GM19467 (cell line): ENCODE data around the gene RACK1.

Experiments used
- ATAC-seq: cut with Tn5 transposase; IDR thresholded peaks from one replicate; pipeline ENCODE4 v1.9.1; 2021; ENCODE audit warnings: mild to moderate bottlenecking, moderate library complexity; ENCODE audit not compliant: unreplicated experiment

RACK1 gene

DNA sequence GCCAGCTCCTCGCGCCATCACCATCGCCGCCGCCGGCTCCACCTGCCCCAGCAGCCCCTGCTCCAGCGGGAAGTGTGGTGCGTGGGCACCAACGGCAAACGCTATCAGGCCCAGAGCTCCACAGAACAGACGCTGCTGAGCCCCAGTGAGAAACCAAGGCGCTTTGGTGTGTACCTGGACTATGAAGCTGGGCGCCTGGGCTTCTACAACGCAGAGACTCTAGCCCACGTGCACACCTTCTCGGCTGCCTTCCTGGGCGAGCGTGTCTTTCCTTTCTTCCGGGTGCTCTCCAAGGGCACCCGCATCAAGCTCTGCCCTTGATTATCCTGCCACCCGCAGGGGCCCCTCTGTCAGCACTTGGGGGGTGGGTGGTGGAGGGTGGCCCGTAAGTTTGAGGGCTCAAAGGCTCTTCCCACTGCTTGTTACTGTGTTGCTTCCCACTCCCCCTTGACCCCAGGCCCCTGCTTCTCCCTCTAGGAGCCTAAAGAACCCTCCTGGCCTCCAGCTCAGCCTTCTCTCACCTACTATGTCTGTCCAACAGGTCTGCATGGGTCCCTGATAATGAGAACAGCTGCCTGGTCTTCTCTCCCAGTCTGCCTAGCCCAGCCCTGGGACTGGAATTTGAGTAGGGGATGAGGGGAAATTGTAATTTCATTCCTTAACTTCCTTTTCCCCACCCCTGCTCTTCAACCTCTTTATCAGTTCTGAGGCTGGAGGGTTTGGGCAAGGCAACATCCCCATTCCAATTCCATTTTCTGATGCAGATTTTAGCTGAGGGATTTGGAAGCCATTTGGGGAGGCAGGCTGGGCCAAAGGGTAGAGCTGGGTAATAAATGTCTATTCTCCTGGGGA, 9.0 kb downstream of the RACK1 start:
- ATAC-seq: no peak

DNA sequence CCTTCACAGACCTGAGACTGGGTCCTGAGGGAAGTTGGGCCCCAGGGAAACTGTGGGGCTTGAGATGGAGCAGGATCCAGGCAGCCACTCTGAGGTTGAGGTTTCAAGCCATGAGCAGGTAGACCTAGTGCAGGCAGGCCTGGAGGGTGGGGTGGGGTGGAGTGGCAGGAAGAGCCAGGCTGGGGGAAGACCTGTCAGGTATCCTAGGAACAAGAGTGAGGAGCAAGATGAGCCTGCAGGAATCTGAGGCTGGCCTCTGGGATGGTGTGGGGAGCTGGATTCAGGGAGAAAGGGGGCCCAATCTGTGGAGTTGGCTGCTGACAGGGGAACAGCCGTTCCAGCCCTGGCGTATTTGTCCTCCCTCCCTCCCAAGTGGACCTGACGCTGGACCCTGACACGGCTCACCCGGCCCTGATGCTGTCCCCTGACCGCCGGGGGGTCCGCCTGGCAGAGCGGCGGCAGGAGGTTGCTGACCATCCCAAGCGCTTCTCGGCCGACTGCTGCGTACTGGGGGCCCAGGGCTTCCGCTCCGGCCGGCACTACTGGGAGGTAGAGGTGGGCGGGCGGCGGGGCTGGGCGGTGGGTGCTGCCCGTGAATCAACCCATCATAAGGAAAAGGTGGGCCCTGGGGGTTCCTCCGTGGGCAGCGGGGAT, 9.8 kb downstream of the RACK1 start:
- no peak for ATAC-seq

DNA sequence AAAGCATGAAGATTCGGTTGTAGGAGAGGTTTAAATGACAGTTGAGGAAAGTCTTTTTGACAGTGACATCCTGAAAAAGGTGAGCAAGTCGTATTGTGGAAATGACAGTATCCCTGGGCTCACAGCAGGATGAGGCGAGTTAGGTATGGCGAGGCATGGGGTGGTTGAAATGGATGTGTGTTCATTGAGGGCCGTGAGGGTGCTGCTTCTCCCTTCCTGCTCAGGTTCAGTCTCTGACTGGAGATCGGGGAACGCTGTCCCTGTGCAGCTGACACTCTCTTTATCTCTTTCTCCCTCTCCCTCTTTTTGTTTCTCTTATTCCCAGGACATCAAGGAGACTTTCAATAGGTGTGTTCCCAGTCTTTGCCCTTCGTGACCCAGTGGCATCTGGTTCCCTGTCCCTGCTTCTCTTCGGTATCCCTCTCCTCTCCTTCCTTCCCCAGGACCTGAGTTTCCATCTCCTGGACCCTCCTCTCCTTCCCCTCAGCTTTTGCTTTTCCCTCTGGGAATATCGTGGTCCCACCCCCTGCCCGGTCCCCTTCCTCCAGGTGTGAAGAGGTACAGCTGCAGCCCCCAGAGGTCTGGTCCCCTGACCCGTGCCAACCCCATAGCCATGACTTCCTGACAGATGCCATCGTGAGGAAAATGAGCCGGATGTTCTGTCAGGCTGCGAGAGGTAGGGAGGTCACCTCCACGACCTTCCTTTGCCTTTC, 10.5 kb downstream of the RACK1 start:
- ATAC-seq: no peak

DNA sequence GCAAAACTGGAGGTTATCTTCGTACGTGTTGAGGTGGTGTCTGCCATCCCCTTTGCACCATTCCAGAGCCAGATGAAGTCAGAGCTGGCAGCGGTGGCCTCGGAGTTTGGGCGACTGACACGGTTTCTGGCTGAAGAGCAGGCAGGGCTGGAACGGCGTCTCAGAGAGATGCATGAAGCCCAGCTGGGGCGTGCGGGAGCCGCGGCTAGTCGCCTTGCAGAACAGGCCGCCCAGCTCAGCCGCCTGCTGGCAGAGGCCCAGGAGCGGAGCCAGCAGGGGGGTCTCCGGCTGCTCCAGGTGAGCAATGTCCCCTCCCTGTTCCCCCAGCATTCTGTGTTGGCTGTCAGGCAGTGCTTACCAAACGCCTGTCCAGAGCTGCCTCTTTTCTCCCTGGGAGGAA, 11.1 kb downstream of the RACK1 start:
- ATAC-seq: no peak

DNA sequence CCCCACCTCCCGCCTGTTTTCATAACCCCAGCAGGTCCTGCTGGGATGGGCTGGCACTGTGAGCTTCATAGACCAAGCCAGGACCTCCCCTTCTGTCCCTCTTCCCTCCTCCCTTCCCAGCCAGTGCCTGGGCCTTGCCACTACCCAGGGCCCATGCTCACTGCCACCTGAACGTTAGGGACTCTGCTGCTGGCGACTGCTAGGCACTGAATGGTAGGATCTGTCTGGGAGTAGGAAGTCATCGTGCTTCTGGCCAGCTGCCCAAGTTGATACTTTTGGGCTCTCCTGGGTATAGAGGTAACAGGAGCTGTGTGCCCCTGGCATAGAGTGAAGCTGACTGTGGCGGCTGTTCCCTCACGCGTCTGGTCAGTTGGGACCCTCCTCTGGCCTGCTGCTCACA, 12.3 kb downstream of the RACK1 start:
- ATAC-seq: no peak

DNA sequence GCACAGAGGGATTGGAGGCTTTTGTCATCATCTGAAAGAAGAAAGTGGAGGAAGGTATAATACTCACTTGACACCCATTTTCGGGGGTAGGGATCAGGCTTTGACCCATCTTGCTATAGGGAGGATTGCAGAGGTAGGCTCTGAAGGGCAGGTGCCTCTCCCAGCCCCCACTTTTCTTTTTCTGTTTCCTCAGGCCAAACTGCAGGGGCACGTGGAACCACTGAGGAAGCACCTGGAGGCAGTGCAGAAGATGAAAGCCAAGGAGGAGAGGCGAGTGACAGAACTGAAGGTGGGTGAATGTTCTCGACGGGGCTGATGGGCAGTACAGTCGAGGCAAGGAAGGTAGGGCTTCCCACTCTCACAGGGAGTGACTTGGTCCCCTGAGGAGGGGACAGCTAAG, 13.2 kb downstream of the RACK1 start:
- ATAC-seq: no peak

DNA sequence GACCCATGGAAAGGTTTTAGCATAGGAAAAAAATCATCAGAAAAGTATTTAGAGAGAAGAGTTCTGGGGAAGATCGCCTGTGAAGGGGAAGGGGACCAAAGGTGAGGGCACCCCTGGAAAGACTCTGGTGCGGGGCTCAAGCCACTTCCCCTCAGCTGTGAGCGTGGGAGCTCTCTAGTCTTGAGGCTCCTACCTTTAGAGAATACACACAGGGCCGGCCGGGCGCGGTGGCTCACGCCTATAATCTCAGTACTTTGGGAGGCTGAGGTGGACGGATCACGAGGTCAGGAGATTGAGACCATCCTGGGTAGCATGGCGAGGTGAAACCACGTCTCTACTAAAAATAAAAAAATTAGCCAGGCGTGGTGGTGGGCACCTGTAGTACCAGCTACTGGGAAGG, 13.7 kb downstream of the RACK1 start:
- no peak for ATAC-seq

DNA sequence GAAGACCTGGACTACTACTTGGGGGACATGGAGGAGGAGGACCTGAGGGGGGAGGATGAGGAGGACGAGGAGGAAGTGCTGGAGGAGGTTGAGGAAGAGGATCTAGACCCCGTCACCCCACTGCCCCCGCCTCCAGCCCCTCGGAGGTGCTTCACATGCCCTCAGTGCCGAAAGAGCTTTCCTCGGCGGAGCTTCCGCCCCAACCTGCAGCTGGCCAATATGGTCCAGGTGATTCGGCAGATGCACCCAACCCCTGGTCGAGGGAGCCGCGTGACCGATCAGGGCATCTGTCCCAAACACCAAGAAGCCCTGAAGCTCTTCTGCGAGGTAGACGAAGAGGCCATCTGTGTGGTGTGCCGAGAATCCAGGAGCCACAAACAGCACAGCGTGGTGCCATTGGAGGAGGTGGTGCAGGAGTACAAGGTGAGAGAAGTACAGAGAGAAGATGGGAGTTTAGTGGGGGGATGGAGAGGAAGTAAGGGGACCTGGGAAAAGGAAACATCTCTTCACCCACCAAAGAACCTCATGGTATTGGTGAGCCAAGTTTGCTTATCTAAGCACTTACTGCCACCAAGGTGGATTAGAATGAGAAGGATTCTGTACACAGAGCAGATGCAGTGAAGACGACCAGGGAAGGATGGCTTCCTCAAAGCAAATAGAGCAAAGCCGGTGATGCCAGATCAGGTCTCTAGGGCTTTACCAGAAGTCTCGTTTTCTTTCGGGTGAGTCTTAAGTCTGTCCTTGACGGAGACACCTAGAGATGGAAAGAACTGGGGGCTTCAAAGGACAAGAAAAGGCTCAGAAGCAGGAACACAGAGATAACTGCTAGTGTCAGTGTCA, 19.1 kb downstream of the RACK1 start:
- no peak for ATAC-seq

DNA sequence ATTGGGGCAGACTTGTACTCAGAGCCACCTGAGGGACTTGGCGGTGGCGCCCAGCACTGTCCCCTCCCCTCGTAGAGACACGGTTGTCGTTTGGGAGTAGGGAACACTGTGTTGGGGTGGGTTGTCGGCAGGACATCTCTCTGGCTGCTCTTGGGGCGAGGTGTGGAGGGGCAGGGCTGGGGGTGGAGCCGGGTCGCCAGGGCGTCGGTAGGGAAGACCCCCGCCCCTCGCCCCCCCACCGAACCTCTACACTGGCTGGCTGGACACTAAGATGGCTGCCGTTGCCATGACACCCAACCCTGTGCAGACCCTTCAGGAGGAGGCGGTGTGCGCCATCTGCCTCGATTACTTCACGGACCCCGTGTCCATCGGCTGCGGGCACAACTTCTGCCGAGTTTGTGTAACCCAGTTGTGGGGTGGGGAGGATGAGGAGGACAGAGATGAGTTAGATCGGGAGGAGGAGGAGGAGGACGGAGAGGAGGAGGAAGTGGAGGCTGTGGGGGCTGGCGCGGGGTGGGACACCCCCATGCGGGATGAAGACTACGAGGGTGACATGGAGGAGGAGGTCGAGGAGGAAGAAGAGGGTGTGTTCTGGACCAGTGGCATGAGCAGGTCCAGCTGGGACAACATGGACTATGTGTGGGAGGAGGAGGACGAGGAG, 19.8 kb downstream of the RACK1 start:
- ATAC-seq: peak; percentile 0

DNA sequence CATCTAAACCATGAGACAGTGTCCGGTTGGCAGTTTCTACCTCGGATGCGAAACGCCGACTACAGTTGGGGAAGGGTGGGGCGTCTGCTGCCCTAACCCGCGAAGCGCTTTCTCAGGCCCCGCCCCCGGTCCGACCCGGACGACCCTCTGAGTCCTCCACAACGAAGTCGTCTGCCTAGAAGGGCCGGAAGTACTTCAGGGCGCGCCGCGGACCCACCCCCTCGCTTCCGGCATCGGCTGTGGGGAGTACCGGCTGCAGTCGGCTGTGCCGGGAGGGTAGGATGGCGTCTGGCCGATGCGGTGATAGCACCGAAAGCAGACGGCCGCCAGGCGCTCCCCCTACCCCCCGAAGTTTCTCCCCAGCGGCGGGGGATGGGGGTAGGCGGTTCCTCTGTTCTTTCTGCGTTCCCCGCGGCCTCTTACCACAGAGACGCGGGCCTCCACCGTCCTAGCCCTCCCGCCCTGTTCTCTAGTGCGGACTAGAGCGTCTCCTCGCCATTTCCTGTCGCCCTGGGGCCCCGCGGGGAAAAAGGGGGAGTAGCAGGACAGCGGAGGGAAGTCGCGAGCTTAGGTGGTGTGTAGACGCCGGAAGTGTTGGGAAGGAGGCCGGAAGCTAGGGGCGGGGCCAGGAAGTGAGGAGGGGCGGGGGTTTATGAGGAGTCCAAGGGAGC, 20.5 kb downstream of the RACK1 start, which contains the start of gene TRIM41:
Gene TRIM41 (plus strand): TSS at position 224 of the 671 bp plus-strand sequence. CDS start 719 bp downstream, outside the sequence.
- ATAC-seq: peak; percentile 62

DNA sequence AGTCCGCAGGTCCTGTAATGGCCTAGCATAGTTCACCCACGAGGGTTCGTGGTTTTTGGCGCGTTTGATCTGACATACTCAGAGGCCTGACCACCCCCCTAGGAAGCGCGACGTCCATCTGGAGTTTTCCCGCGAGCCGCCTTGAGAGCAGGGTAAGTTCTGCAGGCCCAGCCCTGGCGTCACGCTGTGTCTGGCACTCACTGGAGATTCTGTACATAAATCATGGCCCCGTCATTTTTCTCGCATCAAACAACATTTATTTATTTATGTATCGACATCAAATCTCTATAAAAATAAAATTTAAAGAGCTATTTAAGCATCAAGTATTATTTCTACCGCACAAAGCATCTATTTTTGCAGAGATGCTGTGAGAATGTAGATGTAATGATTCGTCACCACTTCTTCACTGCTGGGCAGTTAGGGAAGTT, 21.1 kb downstream of the RACK1 start:
- no peak for ATAC-seq

DNA sequence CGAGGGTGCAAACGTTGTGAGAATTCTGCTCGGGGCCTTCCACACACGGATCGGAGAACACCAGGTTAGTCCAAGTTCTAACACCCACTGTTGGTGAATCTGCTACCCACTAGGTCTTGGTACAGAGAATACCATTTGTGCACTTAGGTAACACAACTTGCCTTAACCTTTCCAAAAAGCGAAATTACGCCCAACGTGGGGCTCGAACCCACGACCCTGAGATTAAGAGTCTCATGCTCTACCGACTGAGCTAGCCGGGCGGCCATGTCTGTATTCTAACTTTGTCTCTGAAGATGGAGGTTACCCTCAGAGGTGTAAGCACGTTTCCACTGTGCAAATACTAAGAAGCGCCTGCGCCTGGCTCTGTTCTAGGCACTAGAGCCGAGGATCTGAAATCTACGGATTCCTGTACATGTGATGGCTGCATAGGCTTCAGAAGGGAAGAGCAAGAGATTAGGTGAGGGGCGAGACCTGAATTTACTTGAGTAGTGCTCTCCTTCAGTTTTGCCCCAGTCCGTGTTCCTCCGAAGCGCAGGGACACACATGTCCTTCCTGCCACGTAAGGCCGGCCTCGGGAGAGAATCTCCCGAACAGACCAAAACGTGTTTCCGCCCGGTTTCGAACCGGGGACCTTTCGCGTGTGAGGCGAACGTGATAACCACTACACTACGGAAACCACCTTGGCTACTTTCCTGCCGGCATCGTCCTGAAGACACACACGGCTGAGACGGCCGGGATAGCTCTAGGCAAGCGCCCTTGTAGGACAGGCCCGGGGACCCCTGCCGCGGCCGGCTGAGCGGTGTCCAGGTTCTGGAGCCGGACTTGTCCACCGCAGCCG, 21.7 kb downstream of the RACK1 start:
- peak; percentile 23 for ATAC-seq

DNA sequence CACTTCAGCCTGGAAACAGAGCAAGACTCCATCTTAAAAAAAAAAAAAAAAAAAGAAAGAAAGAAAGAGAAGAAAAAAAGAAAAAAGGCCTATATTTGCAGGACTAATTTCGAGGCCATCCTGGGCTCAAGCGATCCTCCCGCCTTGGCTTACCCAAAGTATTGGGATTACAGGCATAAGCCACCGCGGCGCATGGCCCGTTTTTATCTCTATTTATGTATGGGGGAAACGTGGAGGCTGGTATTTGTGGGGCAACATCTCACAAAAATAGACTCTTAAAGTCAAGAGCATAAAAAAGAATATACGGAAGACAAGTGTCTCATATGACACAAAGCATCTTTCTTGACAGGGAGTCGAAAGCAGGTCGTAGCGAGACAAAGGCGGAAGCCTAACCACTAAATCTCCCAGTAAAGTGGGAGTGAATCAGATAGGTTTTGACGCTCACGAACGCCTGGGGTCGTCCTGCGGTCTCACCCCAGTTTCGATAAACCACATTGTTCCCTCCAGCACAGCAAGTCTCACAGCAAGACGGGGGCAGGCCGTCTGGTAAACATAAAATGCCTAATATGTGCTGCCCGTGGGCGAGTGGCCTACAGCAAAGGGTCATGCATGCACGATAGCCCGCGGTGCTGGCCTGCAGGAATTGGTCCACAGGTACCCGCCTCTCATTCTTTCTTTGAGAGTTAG, 22.5 kb downstream of the RACK1 start:
- no peak for ATAC-seq

DNA sequence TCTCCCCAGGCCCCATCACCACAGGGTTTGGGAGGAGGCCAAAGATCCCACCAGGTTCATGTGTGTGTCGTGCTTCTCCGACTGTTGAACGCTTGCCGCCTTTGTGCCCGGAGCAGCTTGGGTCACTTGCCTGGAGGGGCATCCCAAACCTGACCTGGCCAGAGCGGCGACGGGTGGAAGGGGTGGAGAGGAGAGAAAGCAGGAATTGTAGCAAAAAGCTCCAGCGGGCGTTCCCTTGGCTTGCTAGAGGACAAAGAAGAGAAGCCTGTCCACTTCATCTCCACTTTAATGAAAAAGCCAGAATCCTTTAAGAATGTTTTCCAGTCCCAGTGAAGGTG, 23.6 kb downstream of the RACK1 start:
- no peak for ATAC-seq

DNA sequence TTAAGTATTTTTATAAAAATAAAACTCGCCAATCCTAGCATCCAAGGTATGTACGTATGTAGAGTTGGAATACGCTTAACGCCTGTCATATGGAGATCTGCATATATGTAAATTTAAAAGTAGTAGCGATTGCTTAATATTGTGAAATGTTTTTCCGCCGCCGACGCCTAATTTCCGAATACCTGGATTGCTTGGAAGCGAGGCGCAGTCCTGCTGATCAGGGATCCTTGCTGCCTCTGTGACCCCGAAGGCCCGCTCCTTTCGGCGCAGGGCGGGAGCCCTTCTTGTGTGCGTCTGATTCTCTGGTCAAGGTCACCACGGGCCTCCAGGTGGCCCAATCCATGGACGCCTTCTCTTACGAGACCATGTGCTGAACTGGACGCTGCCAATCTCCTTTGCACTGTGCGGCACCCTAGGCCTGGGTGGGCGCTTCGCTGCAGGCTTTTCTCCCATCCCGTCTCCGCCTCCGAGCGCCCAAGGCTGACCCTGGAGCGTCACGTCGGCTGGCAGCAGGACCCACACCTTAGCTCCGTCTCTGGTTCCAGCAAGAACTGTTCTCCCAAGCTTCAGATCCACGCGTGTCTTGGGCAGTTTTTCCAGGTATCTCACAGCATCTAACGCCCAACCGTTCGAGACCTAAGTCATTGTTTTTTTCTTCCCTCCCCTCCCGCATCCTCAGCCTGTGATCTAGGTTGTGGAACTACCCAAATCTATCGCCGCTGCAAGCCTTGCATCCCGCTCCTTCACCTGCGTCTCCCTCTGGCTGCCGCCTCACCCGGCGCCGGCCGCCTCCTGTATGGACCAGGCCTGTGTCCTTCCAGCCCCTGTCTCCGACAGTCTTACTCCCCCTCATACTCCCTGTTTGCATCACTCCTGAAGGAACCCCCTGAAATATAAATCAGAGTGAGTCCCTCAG, 24.2 kb downstream of the RACK1 start:
- ATAC-seq: no peak

DNA sequence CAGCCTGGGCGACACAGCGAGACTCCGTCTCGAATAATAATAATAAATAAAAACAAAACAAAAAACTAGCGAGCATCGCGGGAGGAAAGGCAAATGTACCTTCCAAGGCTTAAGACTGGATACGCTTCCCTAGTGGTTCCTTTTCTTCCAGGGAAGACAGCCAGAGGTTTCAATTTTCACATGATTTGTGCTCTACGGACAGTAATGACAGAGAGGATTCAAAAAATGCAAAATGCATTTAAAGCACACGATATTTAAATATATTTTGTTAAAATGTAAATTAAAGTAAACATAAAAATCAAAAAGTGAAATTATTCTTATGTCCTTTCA, 24.9 kb downstream of the RACK1 start:
- no peak for ATAC-seq

DNA sequence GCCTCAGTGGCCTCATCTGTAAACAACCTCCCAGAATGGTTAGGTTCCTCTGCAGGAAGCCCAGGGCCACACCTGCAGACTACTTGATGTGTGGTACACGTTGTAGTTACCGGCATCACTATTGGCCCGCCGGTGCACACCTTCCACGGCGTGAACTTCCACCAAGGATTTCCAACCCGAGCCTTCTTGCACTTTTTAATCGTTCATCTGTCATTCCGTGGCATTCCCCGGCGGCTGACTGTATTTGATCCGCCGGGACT, 26.0 kb downstream of the RACK1 start:
- ATAC-seq: peak; percentile 14
